Ovary (tissue), 9 donors: Measurements from ENCODE around the gene GALNT10. TPM values are rescaled to one million over a fixed set of nuclear protein-coding genes. Genes with fewer than 3 reads are reported as not detected.

ENCODE experiments used
- DNase-seq, 5 donors: peaks; one replicate each; pipeline ENCODE4 v3.0.0-alpha.2; 2019 to 2020
- H3K27ac ChIP-seq, 2 donors: fragments of 200-600 bp; one replicate each; pipeline versions ENCODE4 v1.5.1 to v1.8.0; 2019 to 2022
- H3K27me3 ChIP-seq: fragments of 200-600 bp; one replicate; pipeline ENCODE4 v1.8.0; 2022
- H3K36me3 ChIP-seq: fragments of 200-600 bp; sonication (generic); one replicate; pipeline ENCODE4 v1.5.1; 2019
- H3K4me1 ChIP-seq: one replicate; pipeline ENCODE4 v1.8.1; 2013; ENCODE audit warnings: mild to moderate bottlenecking, moderate library complexity; ENCODE audit not compliant: insufficient read depth
- H3K4me3 ChIP-seq: fragments of 200-600 bp; sonication (generic); one replicate; pipeline ENCODE4 v1.5.1; 2017
- H3K9me3 ChIP-seq, 2 donors: fragments of 200-600 bp in 1 of 2; sonication (generic) in 1 of 2; one replicate each; pipeline versions ENCODE4 v1.5.1 to v1.8.1; 2013 to 2019; ENCODE audit warnings: mild to moderate bottlenecking in 1 of 2, moderate library complexity in 1 of 2
- EP300 ChIP-seq: sonication (generic); formaldehyde crosslinking; IDR thresholded peaks from one replicate; pipeline ENCODE4 v1.6.1; 2017; ENCODE audit warnings: antibody characterized with exemption
- POLR2A ChIP-seq: fragments of 450-650 bp; IDR thresholded peaks from one replicate; pipeline ENCODE4 v1.6.1; 2017; ENCODE audit warnings: antibody characterized with exemption, mild to moderate bottlenecking, moderate library complexity
- WGBS, 3 donors: extraction: QIAGEN DNeasy Blood & Tissue Kit in 1 of 3; methylation state at CpG; one replicate each; pipeline versions ENCODE4 v1.1.5 to v1.1.7; 2013 to 2017; 5-methylcytosine and 5-hydroxymethylcytosine counted together
- intact Hi-C, 4 donors: fragments of 100-400 bp; cut with DNase I; formaldehyde crosslinking; loops; one replicate each; pipeline versions ENCODE4 v1.11.0 to v1.15.1; 2022 to 2023
- polyA plus RNA-seq, 2 donors: library from polyadenylated mRNA; stranded (reverse); fragments of 200-250 nt in 1 of 2; fragments of 350-450 nt in 1 of 2; fragmentation: Illumina TruSeq in 1 of 2; extraction: RNeasy Lipid Tissue Mini Kit (QIAGEN cat#74804) in 1 of 2; gene quantifications; one replicate each; pipeline ENCODE4 v1.2.3, GENCODE V29; 2013 to 2014
- total RNA-seq, 7 donors: library from RNA; depleted of rRNA in 2 of 7; stranded (reverse); fragments of >200 nt in 2 of 7; fragmentation: NEBNext Ultra II Directional in 3 of 7; extraction: Animal tissue kit (Norgen Biotek cat#: 25700) in 3 of 7; gene quantifications; one replicate each; pipeline versions ENCODE4 v1.1.0 to v1.2.4, GENCODE V29; 2016 to 2023
- TF ChIP-seq, protein P1 (sequence below), 3 donors: fragments of 450-650 bp in 2 of 3; fragments of 200-600 bp in 1 of 3; IDR thresholded peaks; one replicate each; pipeline versions ENCODE4 v1.5.1 to v1.8.0; 2016 to 2022; ENCODE audit warnings: antibody characterized with exemption in 3 of 3, mild to moderate bottlenecking in 1 of 3
- donor health status: DM: no; HTN: no; CAD: no; lungs with moderate emphysema.
- donor health status: DM: no; HTN: no; CAD: no.
- donor health status: Bipolar disorder and iron deficiency.
- donor health status: DM: yes; HTN: yes; CAD: no.
- donor health status: DM: no; HTN: no; CAD: no.
- donor health status: DM: yes; HTN: yes; CAD: no.

The GALNT10 gene
- total and polyA plus RNA-seq, 9 donors = 34.5 to 206 (median 88.7) TPM

DNA sequence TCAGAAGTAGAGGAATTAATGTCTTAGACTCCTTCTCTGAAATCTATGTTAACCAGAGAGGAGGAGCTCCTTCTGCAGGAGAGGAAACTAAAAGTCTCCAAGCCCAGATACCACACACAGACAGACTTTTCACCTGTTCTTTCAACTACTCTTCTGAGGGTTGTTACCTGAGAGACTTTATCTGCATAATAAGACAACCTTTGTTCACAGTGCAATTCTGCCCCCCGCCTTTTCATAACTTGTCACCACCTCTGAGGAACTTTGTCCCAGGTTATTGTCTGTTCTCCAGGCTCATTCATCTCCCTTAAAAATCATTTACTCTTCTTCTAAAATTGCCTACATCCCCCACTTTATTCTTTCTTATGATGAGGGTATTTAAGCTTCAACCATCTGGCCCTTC, 9.4 kb upstream of the GALNT10 start:
- 94 to 100% (median 95%) methylated on average over 1 of the region's 1 CpG for WGBS, 3 donors
- no peaks in the 10 kb centered on the region for H3K36me3 ChIP-seq
- H3K4me3 ChIP-seq = no peak overlapping the region
- no peaks in the 10 kb centered on the region for H3K27me3 ChIP-seq
- intact Hi-C loops = no loop called here
- DNase-seq = no peak
- TF ChIP-seq, protein P1, sequence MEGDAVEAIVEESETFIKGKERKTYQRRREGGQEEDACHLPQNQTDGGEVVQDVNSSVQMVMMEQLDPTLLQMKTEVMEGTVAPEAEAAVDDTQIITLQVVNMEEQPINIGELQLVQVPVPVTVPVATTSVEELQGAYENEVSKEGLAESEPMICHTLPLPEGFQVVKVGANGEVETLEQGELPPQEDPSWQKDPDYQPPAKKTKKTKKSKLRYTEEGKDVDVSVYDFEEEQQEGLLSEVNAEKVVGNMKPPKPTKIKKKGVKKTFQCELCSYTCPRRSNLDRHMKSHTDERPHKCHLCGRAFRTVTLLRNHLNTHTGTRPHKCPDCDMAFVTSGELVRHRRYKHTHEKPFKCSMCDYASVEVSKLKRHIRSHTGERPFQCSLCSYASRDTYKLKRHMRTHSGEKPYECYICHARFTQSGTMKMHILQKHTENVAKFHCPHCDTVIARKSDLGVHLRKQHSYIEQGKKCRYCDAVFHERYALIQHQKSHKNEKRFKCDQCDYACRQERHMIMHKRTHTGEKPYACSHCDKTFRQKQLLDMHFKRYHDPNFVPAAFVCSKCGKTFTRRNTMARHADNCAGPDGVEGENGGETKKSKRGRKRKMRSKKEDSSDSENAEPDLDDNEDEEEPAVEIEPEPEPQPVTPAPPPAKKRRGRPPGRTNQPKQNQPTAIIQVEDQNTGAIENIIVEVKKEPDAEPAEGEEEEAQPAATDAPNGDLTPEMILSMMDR (IDR thresholded peaks at IDR 0.05) = no peak
- TF ChIP-seq POLR2A (no peak), EP300 (no peak)
- no peak overlapping the region for H3K27ac ChIP-seq
- no peaks in the 10 kb centered on the region for H3K4me1 ChIP-seq
- no peaks in the 10 kb centered on the region for H3K9me3 ChIP-seq

DNA sequence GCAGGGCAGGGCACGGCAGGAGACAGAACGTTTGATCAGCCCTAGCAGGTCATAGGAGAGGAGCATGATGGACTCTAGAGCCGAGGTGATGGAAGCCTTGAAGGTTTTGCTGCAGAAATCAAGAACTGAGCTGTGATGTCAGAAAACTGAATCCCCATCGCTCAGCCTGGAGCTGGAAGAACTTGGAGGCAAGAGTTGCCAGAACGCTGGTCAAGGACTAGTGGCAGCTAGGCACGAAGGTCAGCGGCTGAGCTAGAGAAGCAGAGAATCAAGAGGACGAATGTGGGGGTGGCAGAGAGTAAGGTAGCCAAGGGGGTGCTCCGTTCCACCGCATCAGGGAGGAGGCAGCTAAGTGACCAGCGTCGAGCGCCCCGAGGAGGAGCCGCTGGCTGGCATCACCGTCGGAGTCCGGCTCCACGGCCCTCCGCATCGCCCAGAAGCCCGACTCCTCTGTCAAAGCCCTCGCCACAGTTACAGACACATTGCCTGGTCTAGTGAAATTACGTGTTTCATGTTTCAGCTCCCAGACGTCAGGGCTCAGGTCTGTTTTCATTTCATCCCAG, 1.2 kb upstream of the GALNT10 start:
- H3K27ac ChIP-seq = no peak overlapping the region
- intact Hi-C loops = no loop called here
- no peaks in the 10 kb centered on the region for H3K36me3 ChIP-seq
- DNase-seq = peak in 4 of 5 donors; percentile 30 to 52 (median 44)
- 2 to 5% (median 5%) methylated on average over 25 of the region's 25 CpGs for WGBS, 3 donors
- TF ChIP-seq EP300 = no peak
- TF ChIP-seq, protein P1 (IDR thresholded peaks at IDR 0.05) = no peak
- no peak for TF ChIP-seq POLR2A
- H3K27me3 ChIP-seq = no peaks in the 10 kb centered on the region
- no peaks in the 10 kb centered on the region for H3K9me3 ChIP-seq
- peaks cover 5% of the 10 kb centered on the region for H3K4me1 ChIP-seq
- H3K4me3 ChIP-seq = peak overlapping the region; percentile 96

DNA sequence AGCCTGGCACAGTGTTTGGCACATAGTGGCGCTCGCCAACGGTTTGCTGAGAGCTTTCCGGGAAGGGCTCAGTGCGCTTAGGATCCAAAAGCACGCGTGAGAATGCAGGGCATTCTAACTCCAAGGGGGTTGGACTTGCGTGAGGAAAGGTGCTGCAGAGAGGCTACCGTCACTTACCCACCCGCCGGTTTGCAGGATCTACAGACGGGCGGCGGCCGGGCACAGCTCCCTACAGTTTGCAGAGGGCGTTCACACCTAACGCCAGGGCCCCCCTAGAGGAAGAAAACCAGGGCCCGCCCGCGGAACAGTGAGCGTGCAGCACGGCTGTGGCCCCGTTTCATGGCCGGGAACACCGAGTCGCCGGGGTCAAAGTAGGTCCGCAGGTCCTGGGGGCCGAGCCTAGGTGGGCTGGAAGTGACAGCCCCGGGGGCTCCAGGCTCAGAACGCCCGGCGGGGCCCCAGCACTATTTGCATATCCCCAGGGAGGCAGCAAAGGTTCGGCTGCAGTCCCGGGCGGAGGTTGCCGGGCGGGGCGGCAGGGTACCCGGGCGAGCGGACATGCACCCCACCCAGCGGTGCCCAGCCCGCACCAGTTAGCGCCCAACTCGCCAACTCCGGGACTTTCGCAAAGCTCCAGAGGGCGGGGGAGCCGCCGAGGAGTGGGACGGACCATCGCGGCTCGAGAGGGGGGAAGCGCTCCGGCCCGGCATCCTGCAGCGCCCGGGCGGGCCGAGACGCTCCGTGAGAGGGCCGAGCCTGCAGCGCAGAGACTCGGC, 526 bp upstream of the GALNT10 start:
- intact Hi-C loops = loop anchor here (5.0 to 10.0 kb wide), 6 partner anchors 85 to 557 kb away; no protein-coding TSS in a partner anchor

DNA sequence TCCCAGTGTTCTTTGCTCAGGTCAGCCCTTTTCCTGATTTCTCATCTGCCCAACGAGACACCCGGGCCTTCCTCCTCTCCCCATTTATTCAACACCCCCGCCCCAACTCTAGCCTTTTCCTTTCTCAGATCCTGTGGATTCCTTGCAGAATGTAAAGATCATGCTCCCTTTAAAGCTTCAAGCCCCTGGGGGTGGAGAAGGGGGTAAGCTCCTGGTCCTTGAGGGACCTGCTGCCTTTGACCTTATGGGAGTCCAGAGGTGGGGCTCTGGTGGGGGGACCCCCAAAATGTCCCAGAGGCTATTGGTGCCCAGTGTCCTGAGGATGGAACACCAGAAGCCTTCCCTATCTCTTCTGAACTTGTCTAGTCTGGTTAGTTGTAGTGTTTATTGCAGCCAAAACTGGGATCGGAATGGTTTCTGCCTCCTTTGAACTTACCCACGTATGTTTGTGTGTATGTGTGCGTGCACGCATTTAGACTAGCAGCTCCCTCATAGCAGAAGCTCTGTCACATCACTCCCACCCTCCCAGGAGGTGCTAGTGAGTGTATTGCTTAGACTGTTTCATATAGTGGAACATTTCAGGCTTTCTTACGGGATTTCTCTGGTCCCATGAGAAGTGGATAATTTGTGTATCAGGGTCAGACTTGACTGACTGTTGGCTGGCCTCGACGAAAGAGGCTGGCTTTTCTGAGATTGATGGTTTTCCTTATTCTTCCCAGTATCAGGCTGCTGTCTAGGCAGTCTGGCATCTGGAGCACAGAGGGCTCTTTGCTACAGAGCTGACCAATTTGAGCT, 1.1 kb downstream of the GALNT10 start:
- TF ChIP-seq EP300 = no peak
- no peak for TF ChIP-seq POLR2A
- TF ChIP-seq, protein P1 (IDR thresholded peaks at IDR 0.05) = no peak
- no peaks in the 10 kb centered on the region for H3K36me3 ChIP-seq
- intact Hi-C loops = loop anchor here (5.0 to 10.0 kb wide), 6 partner anchors 83 to 556 kb away; no protein-coding TSS in a partner anchor
- peaks cover 9% of the 10 kb centered on the region for H3K4me1 ChIP-seq
- no peaks in the 10 kb centered on the region for H3K27me3 ChIP-seq
- peak in 1 of 5 donors; percentile 43 for DNase-seq
- no peaks in the 10 kb centered on the region for H3K9me3 ChIP-seq
- WGBS, 3 donors = 1 to 2% (median 1%) methylated on average over 10 of the region's 10 CpGs
- H3K4me3 ChIP-seq = peak overlapping the region; percentile 96
- peak overlapping the region in 1 of 2 donors; percentile 60 for H3K27ac ChIP-seq

More for the DNA sequence above, 526 bp upstream of the GALNT10 start:
- WGBS, 3 donors = 0% methylated on average over 46 to 67 of the region's 67 CpGs
- H3K4me3 ChIP-seq = peak overlapping the region; percentile 96
- H3K36me3 ChIP-seq = no peaks in the 10 kb centered on the region
- DNase-seq = peak; percentile 74 to 88 (median 84)
- H3K27me3 ChIP-seq = no peaks in the 10 kb centered on the region
- peaks cover 5% of the 10 kb centered on the region for H3K4me1 ChIP-seq
- TF ChIP-seq POLR2A = no peak
- TF ChIP-seq, protein P1 (IDR thresholded peaks at IDR 0.05) = peak in 2 of 3 donors; percentile 22 to 26
- H3K9me3 ChIP-seq = no peaks in the 10 kb centered on the region
- H3K27ac ChIP-seq = peak overlapping the region; percentile 8 to 49
